Measurements from ENCODE around the gene NOX3.
"Not testable (repeated sequence)": the region's sequence is repeated elsewhere in the genome, so short reads cannot be mapped to it uniquely, and the experiment has no call there.

The NOX3 gene

DNA sequence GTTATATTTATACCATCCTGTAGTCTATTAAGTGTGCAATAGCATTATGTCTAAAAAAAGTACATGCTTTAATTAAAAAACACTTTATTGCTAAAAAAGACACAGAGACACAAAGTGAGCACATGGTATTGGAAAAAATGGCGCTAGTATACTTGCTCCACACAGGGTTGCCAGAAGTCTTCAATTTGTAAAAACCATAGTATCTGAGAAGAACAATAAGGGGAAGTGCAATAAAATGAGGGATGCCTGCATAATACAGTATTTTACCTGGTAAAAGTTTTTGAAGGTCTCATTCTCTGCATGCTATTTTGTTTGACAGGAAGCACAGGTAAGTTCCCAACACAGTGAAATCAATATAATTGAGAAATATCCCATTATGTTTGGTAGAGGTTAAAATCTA is 1.6 kb downstream of the NOX3 start:
- no peak overlapping the region for H4K91ac ChIP-seq (ENCODE audit: low read depth, low read length)
- no peaks in the 10 kb centered on the region for H3K27me3 ChIP-seq (ENCODE audit: insufficient read depth, low read length)
- H2AK5ac ChIP-seq (ENCODE audit: low read length): no peak overlapping the region
- no peak overlapping the region for H3K18ac ChIP-seq (ENCODE audit: low read length)
- no peaks in the 10 kb centered on the region for H3K79me1 ChIP-seq (ENCODE audit: low read length)
- no CpG with 5 or more reads among the region's 1 CpG for WGBS (ENCODE audit: extremely low coverage, insufficient coverage, insufficient read length)
- H3K4ac ChIP-seq (ENCODE audit: low read depth, low read length): no peak overlapping the region
- H2AFZ ChIP-seq (ENCODE audit: insufficient read depth, low read length, poor library complexity): no peak overlapping the region
- no peaks in the 10 kb centered on the region for H3K79me2 ChIP-seq (ENCODE audit: control insufficient read depth, insufficient read depth, low read length, poor library complexity)
- H4K12ac ChIP-seq (ENCODE audit: low read depth, low read length): no peak overlapping the region
- no peak overlapping the region for H3K14ac ChIP-seq (ENCODE audit: low read length)
- no peaks in the 10 kb centered on the region for H3K36me3 ChIP-seq (ENCODE audit: control insufficient read depth in 1 of 2, insufficient read depth in 2 of 2, low read length in 2 of 2)
- no peaks in the 10 kb centered on the region for H3K9me3 ChIP-seq (ENCODE audit: insufficient read depth, low read depth, low read length)
- no peak overlapping the region for H4K8ac ChIP-seq (ENCODE audit: low read depth, low read length)
- no peaks in the 10 kb centered on the region for H3K4me1 ChIP-seq (ENCODE audit: control insufficient read depth in 1 of 2, insufficient read depth in 2 of 2, low read length in 2 of 2)
- no peak overlapping the region for H2BK120ac ChIP-seq (ENCODE audit: insufficient read depth, low read length, poor library complexity)
- no peak overlapping the region for H2BK5ac ChIP-seq (ENCODE audit: low read depth, low read length, poor library complexity)
- H3K4me2 ChIP-seq (ENCODE audit: low read length): no peak overlapping the region
- no peak overlapping the region for H3K23ac ChIP-seq (ENCODE audit: low read length)
- H3K4me3 ChIP-seq (ENCODE audit: low read depth, low read length): no peak overlapping the region
- no peak overlapping the region for H3K9ac ChIP-seq (ENCODE audit: low read length)
- H2BK12ac ChIP-seq (ENCODE audit: low read length): no peak overlapping the region
- DNase-seq: no peak
- H3K27ac ChIP-seq (ENCODE audit: low read depth, low read length): no peak overlapping the region

DNA sequence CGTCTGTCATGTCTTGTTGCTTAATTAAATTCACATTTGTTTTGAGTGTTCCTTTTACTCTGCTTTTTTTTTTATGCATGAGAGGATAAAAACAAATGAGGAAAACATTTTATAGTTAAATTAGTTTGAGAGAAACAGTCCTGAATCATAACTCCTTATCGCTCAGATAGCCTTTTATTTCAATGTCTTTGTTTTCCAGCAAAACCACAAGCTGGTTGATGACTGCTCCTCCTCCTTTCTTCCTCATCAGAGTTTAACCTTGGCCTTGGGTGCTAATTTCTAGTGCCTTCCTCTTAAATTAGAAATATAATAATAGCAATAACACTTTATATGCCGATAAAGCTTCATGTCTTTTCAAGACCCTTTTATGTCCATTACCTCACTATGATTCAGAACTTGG is 3.1 kb downstream of the NOX3 start:
- no peaks in the 10 kb centered on the region for H3K79me2 ChIP-seq (ENCODE audit: control insufficient read depth, insufficient read depth, low read length, poor library complexity)
- no peak overlapping the region for H3K14ac ChIP-seq (ENCODE audit: low read length)
- H3K79me1 ChIP-seq (ENCODE audit: low read length): no peaks in the 10 kb centered on the region
- no peaks in the 10 kb centered on the region for H3K36me3 ChIP-seq (ENCODE audit: control insufficient read depth in 1 of 2, insufficient read depth in 2 of 2, low read length in 2 of 2)
- no peak overlapping the region for H2BK120ac ChIP-seq (ENCODE audit: insufficient read depth, low read length, poor library complexity)
- no peaks in the 10 kb centered on the region for H3K4me1 ChIP-seq (ENCODE audit: control insufficient read depth in 1 of 2, insufficient read depth in 2 of 2, low read length in 2 of 2)
- no peak overlapping the region for H2BK12ac ChIP-seq (ENCODE audit: low read length)
- H2BK5ac ChIP-seq (ENCODE audit: low read depth, low read length, poor library complexity): no peak overlapping the region
- H3K27ac ChIP-seq (ENCODE audit: low read depth, low read length): no peak overlapping the region
- H3K23ac ChIP-seq (ENCODE audit: low read length): no peak overlapping the region
- no peaks in the 10 kb centered on the region for H3K27me3 ChIP-seq (ENCODE audit: insufficient read depth, low read length)
- H4K12ac ChIP-seq (ENCODE audit: low read depth, low read length): no peak overlapping the region
- no peak overlapping the region for H3K4me2 ChIP-seq (ENCODE audit: low read length)
- no peak overlapping the region for H4K91ac ChIP-seq (ENCODE audit: low read depth, low read length)
- H3K4ac ChIP-seq (ENCODE audit: low read depth, low read length): no peak overlapping the region
- H3K9ac ChIP-seq (ENCODE audit: low read length): no peak overlapping the region
- no peak overlapping the region for H4K8ac ChIP-seq (ENCODE audit: low read depth, low read length)
- WGBS (ENCODE audit: extremely low coverage, insufficient coverage, insufficient read length): no CpG with 5 or more reads among the region's 3 CpGs
- no peak overlapping the region for H3K4me3 ChIP-seq (ENCODE audit: low read depth, low read length)
- H2AK5ac ChIP-seq (ENCODE audit: low read length): no peak overlapping the region
- no peak overlapping the region for H2AFZ ChIP-seq (ENCODE audit: insufficient read depth, low read length, poor library complexity)
- no peaks in the 10 kb centered on the region for H3K9me3 ChIP-seq (ENCODE audit: insufficient read depth, low read depth, low read length)
- H3K18ac ChIP-seq (ENCODE audit: low read length): no peak overlapping the region
- no peak for DNase-seq

DNA sequence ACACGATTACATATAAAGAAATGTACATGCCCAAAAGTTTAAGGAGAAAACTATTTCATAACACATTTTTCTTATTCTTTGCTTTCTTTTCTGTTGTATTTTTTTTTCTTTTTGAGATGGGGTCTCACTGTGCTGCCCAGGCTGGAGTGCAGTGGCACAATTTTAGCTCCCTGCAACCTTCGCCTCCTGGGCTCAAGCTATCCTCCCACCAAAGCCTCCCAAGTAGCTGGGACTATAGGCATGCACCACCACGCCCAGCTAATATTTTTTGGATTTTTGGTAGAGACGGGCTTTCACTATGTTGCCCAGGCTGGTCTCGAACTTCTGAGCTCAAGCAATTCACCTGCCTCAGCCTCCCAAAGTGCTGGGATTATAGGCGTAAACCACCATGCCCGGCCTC is 4.1 kb downstream of the NOX3 start:
- H3K14ac ChIP-seq (ENCODE audit: low read length); H4K91ac ChIP-seq (ENCODE audit: low read depth, low read length); H3K18ac ChIP-seq (ENCODE audit: low read length); H3K9me3 ChIP-seq (ENCODE audit: insufficient read depth, low read depth, low read length); DNase-seq; H3K4me3 ChIP-seq (ENCODE audit: low read depth, low read length); H4K12ac ChIP-seq (ENCODE audit: low read depth, low read length); H3K27me3 ChIP-seq (ENCODE audit: insufficient read depth, low read length); H3K36me3 ChIP-seq (ENCODE audit: control insufficient read depth in 1 of 2, insufficient read depth in 2 of 2, low read length in 2 of 2); H2AFZ ChIP-seq (ENCODE audit: insufficient read depth, low read length, poor library complexity); H3K4ac ChIP-seq (ENCODE audit: low read depth, low read length); H3K23ac ChIP-seq (ENCODE audit: low read length); H3K79me2 ChIP-seq (ENCODE audit: control insufficient read depth, insufficient read depth, low read length, poor library complexity); H2BK12ac ChIP-seq (ENCODE audit: low read length); H2BK120ac ChIP-seq (ENCODE audit: insufficient read depth, low read length, poor library complexity); H3K27ac ChIP-seq (ENCODE audit: low read depth, low read length); H3K4me1 ChIP-seq (ENCODE audit: control insufficient read depth in 1 of 2, insufficient read depth in 2 of 2, low read length in 2 of 2); H3K4me2 ChIP-seq (ENCODE audit: low read length); H4K8ac ChIP-seq (ENCODE audit: low read depth, low read length); H2AK5ac ChIP-seq (ENCODE audit: low read length); H3K9ac ChIP-seq (ENCODE audit: low read length); H3K79me1 ChIP-seq (ENCODE audit: low read length); H2BK5ac ChIP-seq (ENCODE audit: low read depth, low read length, poor library complexity): not testable (repeated sequence)
- no CpG with 5 or more reads among the region's 7 CpGs for WGBS (ENCODE audit: extremely low coverage, insufficient coverage, insufficient read length)

DNA sequence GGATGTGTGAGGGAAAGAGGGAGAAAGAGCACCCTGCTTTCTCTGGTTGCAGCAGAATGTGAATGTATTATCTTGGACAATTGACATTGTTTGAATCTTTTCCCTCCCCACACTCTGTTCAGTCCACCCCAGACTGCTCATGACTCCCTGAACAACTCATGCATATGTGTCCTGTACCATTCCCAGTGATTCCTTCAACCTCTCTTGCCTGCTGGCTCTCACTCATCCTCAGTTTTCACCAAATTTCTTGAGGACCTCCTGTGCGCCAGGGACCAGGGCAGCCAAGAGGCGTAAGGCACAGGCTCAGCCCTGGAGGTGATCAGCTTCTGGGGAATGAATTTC is 5.4 kb downstream of the NOX3 start:
- no peak for DNase-seq
- WGBS (ENCODE audit: extremely low coverage, insufficient coverage, insufficient read length): no CpG with 5 or more reads among the region's 2 CpGs
- no peak overlapping the region for H4K91ac ChIP-seq (ENCODE audit: low read depth, low read length)
- no peaks in the 10 kb centered on the region for H3K9me3 ChIP-seq (ENCODE audit: insufficient read depth, low read depth, low read length)
- no peak overlapping the region for H4K12ac ChIP-seq (ENCODE audit: low read depth, low read length)
- H2AK5ac ChIP-seq (ENCODE audit: low read length): no peak overlapping the region
- H3K18ac ChIP-seq (ENCODE audit: low read length): no peak overlapping the region
- H3K36me3 ChIP-seq (ENCODE audit: control insufficient read depth in 1 of 2, insufficient read depth in 2 of 2, low read length in 2 of 2): no peaks in the 10 kb centered on the region
- H3K79me2 ChIP-seq (ENCODE audit: control insufficient read depth, insufficient read depth, low read length, poor library complexity): no peaks in the 10 kb centered on the region
- no peak overlapping the region for H2AFZ ChIP-seq (ENCODE audit: insufficient read depth, low read length, poor library complexity)
- no peaks in the 10 kb centered on the region for H3K27me3 ChIP-seq (ENCODE audit: insufficient read depth, low read length)
- H3K14ac ChIP-seq (ENCODE audit: low read length): no peak overlapping the region
- H3K4me3 ChIP-seq (ENCODE audit: low read depth, low read length): no peak overlapping the region
- no peak overlapping the region for H2BK5ac ChIP-seq (ENCODE audit: low read depth, low read length, poor library complexity)
- H3K27ac ChIP-seq (ENCODE audit: low read depth, low read length): no peak overlapping the region
- no peaks in the 10 kb centered on the region for H3K79me1 ChIP-seq (ENCODE audit: low read length)
- H3K4ac ChIP-seq (ENCODE audit: low read depth, low read length): no peak overlapping the region
- no peak overlapping the region for H2BK12ac ChIP-seq (ENCODE audit: low read length)
- no peaks in the 10 kb centered on the region for H3K4me1 ChIP-seq (ENCODE audit: control insufficient read depth in 1 of 2, insufficient read depth in 2 of 2, low read length in 2 of 2)
- H3K23ac ChIP-seq (ENCODE audit: low read length): no peak overlapping the region
- no peak overlapping the region for H3K4me2 ChIP-seq (ENCODE audit: low read length)
- no peak overlapping the region for H4K8ac ChIP-seq (ENCODE audit: low read depth, low read length)
- H2BK120ac ChIP-seq (ENCODE audit: insufficient read depth, low read length, poor library complexity): no peak overlapping the region
- no peak overlapping the region for H3K9ac ChIP-seq (ENCODE audit: low read length)

Data from trophoblast cell (in vitro differentiated cells and primary cell).